GM18951 (cell line): ENCODE results near the gene NPHP4.

Source experiments
- POLR2A ChIP-seq: IDR thresholded peaks from 4 replicates; pipeline ENCODE4 v1.6.1; 2011; ENCODE audit warnings: mild to moderate bottlenecking; ENCODE audit not compliant: insufficient read length, insufficient read depth; ENCODE audit errors: extremely low read depth
- in situ Hi-C: fragments of 300-500 bp; cut with MboI; formaldehyde crosslinking; loops from one replicate; pipeline ENCODE4 v1.12.0; 2022; ENCODE audit warnings: low sequenced_read_pairs, mixed read lengths, inconsistent platforms; ENCODE audit not compliant: unreplicated experiment

Gene NPHP4

GRCh38 chr1:5845376-5845775 is 146.8 kb downstream of the NPHP4 start:
- in situ Hi-C loops, result no loop called here
- TF ChIP-seq POLR2A, result no peak

GRCh38 chr1:5844442-5844841 is 147.8 kb downstream of the NPHP4 start:
- no peak for TF ChIP-seq POLR2A
- in situ Hi-C loops, result no loop called here

- TF ChIP-seq POLR2A, result no peak
- in situ Hi-C loops, result no loop called here
These were observed 148.6 kb downstream of the NPHP4 start for GRCh38 chr1:5843521-5844096.

- in situ Hi-C loops, result no loop called here
- no peak for TF ChIP-seq POLR2A
These were observed 149.5 kb downstream of the NPHP4 start for GRCh38 chr1:5842679-5843078.

- TF ChIP-seq POLR2A, result no peak
- in situ Hi-C loops, result no loop called here
These were observed 151.6 kb downstream of the NPHP4 start for GRCh38 chr1:5840551-5841001.

- in situ Hi-C loops, result no loop called here
- no peak for TF ChIP-seq POLR2A
These were observed 152.2 kb downstream of the NPHP4 start for GRCh38 chr1:5839881-5840550.

GRCh38 chr1:5839161-5839880 is 152.9 kb downstream of the NPHP4 start:
- in situ Hi-C loops, result no loop called here
- no peak for TF ChIP-seq POLR2A

GRCh38 chr1:5837976-5838653 is 154.1 kb downstream of the NPHP4 start:
- in situ Hi-C loops, result no loop called here
- TF ChIP-seq POLR2A, result no peak

- in situ Hi-C loops, result no loop called here
- TF ChIP-seq POLR2A, result no peak
These were observed 155.3 kb downstream of the NPHP4 start for GRCh38 chr1:5836776-5837440.

GRCh38 chr1:5835179-5835562 is 157.1 kb downstream of the NPHP4 start:
- TF ChIP-seq POLR2A, result no peak
- in situ Hi-C loops, result no loop called here

GRCh38 chr1:5834477-5835178 is 157.6 kb downstream of the NPHP4 start:
- TF ChIP-seq POLR2A, result no peak
- in situ Hi-C loops, result no loop called here

- in situ Hi-C loops, result no loop called here
- TF ChIP-seq POLR2A, result no peak
These were observed 158.3 kb downstream of the NPHP4 start for GRCh38 chr1:5833911-5834310.
